ENCODE data around the gene COX14. TPM values are rescaled to one million over a fixed set of nuclear protein-coding genes. Genes with fewer than 3 reads are reported as not detected.
"Not testable (repeated sequence)": the region's sequence is repeated elsewhere in the genome, so short reads cannot be mapped to it uniquely, and the experiment has no call there.

The COX14 gene
- total and polyA plus RNA-seq, 4 donors: 26.7 to 172 (median 53.5) TPM

- H3K4me1 ChIP-seq (ENCODE audit: control insufficient read depth in 4 of 4, insufficient read depth in 4 of 4, low read length in 3 of 4): no peaks in the 10 kb centered on the region
- no peak for DNase-seq (ENCODE audit: low spot score)
- WGBS: 82% methylated on average over 1 of the region's 1 CpG
- no peaks in the 10 kb centered on the region for H3K36me3 ChIP-seq (ENCODE audit: control insufficient read depth in 4 of 4, insufficient read depth in 3 of 4, low read depth in 1 of 4, low read length in 3 of 4)
- H3K27me3 ChIP-seq (ENCODE audit: control insufficient read depth in 4 of 4, insufficient read depth in 4 of 4, low read length in 3 of 4): no peaks in the 10 kb centered on the region
- no peak overlapping the region for H3K9ac ChIP-seq (ENCODE audit: low read depth in 1 of 2, low read length in 2 of 2)
- H3K9me3 ChIP-seq (ENCODE audit: control insufficient read depth in 4 of 4, low read length in 3 of 4): no peaks in the 10 kb centered on the region
- H3K27ac ChIP-seq (ENCODE audit: low read depth in 1 of 2, low read length in 2 of 2): no peak overlapping the region
- H3K4me3 ChIP-seq (ENCODE audit: low read depth in 1 of 3, low read length in 3 of 3): no peak overlapping the region
- TF ChIP-seq FOXA2 (IDR thresholded peaks at IDR 0.05) (no peak), YY1 (IDR thresholded peaks at IDR 0.05) (no peak), HNF4G (IDR thresholded peaks at IDR 0.05) (no peak), CTCF (IDR thresholded peaks at IDR 0.05; ENCODE audit: low read depth, low read length, missing input control) (no peak), ZBTB33 (IDR thresholded peaks at IDR 0.05) (no peak), SP1 (IDR thresholded peaks at IDR 0.05) (no peak), NR2F2 (IDR thresholded peaks at IDR 0.05) (no peak), ATF3 (IDR thresholded peaks at IDR 0.05) (no peak), RAD21 (IDR thresholded peaks at IDR 0.05) (no peak), GABPA (IDR thresholded peaks at IDR 0.05 in 1 of 2, conservative IDR thresholded peaks at IDR 0.05 in 1 of 2) (no peak), HNF4A (conservative IDR thresholded peaks at IDR 0.05) (no peak), RXRA (IDR thresholded peaks at IDR 0.05) (no peak), TAF1 (conservative IDR thresholded peaks at IDR 0.05) (no peak), JUND (IDR thresholded peaks at IDR 0.05) (no peak), MAX (IDR thresholded peaks at IDR 0.05) (no peak), EGR1 (IDR thresholded peaks at IDR 0.05; ENCODE audit: low read depth in 2 of 2) (no peak), REST (IDR thresholded peaks at IDR 0.05) (no peak), FOXA1 (IDR thresholded peaks at IDR 0.05) (no peak)
Measured at GRCh38 chr12:50151047-50151687, 39.1 kb downstream of the COX14 start.

GRCh38 chr12:50154947-50155346 lies 42.9 kb downstream of the COX14 start:
- H3K27ac ChIP-seq (ENCODE audit: low read depth in 1 of 2, low read length in 2 of 2); H3K9ac ChIP-seq (ENCODE audit: low read depth in 1 of 2, low read length in 2 of 2); H3K4me1 ChIP-seq (ENCODE audit: control insufficient read depth in 4 of 4, insufficient read depth in 4 of 4, low read length in 3 of 4); H3K4me3 ChIP-seq (ENCODE audit: low read depth in 1 of 3, low read length in 3 of 3); H3K36me3 ChIP-seq (ENCODE audit: control insufficient read depth in 4 of 4, insufficient read depth in 3 of 4, low read depth in 1 of 4, low read length in 3 of 4); H3K9me3 ChIP-seq (ENCODE audit: control insufficient read depth in 4 of 4, low read length in 3 of 4); DNase-seq (ENCODE audit: low spot score); H3K27me3 ChIP-seq (ENCODE audit: control insufficient read depth in 4 of 4, insufficient read depth in 4 of 4, low read length in 3 of 4): not testable (repeated sequence)
- 94% methylated on average over 5 of the region's 5 CpGs for WGBS

Measured in liver (tissue), 9 donors.